SKM-1 (cell line): ENCODE data around the gene SLC7A6.
"Not testable (repeated sequence)": the region's sequence is repeated elsewhere in the genome, so short reads cannot be mapped to it uniquely, and the experiment has no call there.

Experiments
- DNase-seq: peaks from one replicate; lab custom pipeline; 2025; ENCODE audit not compliant: unreplicated experiment; lab: John Stamatoyannopoulos, UW

SLC7A6 gene

GRCh38 chr16:68281368-68282063 is 17.2 kb downstream of the SLC7A6 start:
- DNase-seq: no peak

DNA sequence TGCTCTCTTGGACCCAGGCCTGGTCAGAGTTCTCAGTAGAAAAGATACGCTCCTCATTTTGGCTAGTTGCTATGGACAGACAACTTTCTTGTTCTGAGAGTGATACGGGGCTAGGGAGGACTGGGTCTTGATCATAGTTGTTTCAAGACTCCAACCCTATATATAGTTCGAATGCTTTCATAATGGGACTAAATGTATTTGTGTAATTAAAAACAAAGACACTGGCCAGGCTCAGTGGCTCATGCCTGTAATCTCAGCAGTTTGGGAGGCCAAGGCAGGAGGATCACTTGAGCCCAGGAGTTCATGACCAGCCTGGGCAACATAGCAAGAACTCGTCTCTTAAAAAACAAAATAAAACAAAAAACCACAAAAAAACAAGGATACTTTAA is 17.7 kb downstream of the SLC7A6 start:
- no peak for DNase-seq

DNA sequence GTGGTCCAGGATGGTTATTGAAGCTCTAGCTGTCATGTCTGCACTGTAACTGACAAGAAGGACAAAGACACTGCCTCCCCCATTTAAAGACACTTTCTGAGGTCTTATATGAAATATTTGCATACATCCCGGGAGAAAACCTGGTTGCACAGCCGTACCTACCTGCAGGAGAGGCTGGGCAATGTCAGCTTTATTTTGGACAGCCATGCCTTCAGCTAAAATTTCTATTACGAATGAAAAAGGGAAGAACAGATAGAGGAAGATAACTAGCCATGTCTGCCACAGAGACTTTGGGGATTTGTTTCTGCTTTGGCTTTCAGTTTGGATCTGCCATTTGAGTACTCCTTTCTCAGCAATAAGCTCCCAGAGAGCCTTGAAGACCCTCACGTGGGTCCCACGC is 19.0 kb downstream of the SLC7A6 start:
- DNase-seq: no peak

DNA sequence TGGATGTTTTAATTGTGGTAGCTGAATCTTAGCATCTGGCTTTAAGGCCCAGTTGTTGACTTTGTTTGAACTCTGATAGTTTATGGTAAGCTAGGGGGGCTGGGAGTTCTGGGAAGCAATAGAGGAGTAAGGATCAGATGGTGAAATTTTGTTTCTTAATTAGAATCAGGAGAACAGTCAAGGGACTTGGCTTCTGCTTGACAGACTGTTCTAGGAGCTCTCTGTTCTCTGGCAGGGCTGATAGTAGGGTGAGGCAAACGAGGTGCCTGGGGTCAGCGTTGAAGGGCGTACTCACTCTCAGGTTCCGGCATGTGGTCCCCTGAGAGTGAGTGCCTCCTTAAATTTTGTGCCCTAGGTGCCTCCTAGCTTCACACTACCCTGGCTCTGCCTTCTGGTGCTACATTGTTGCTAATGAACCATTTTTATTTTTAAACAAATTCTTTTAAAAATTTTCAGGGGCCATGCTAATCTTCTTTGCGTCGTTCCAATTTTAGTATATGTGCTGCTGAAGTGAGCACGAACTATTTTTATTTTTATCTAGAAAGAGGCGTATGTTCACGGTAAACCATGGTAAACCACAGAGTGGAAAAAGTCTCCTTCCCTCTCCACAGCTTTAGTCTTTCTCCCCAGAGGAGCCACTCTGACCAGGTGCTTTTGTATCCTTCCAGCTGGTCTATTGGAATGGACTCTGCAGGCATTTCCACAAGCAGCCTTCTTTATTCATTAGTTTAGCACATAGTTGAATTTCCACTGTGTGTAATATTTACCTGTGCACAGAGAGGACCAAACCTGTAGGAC is 19.7 kb downstream of the SLC7A6 start:
- DNase-seq: no peak

- peak; percentile 83 for DNase-seq
Observed at GRCh38 chr16:68284847-68285246, 20.5 kb downstream of the SLC7A6 start.

- no peak for DNase-seq
Observed at GRCh38 chr16:68285683-68286082, 21.4 kb downstream of the SLC7A6 start.

DNA sequence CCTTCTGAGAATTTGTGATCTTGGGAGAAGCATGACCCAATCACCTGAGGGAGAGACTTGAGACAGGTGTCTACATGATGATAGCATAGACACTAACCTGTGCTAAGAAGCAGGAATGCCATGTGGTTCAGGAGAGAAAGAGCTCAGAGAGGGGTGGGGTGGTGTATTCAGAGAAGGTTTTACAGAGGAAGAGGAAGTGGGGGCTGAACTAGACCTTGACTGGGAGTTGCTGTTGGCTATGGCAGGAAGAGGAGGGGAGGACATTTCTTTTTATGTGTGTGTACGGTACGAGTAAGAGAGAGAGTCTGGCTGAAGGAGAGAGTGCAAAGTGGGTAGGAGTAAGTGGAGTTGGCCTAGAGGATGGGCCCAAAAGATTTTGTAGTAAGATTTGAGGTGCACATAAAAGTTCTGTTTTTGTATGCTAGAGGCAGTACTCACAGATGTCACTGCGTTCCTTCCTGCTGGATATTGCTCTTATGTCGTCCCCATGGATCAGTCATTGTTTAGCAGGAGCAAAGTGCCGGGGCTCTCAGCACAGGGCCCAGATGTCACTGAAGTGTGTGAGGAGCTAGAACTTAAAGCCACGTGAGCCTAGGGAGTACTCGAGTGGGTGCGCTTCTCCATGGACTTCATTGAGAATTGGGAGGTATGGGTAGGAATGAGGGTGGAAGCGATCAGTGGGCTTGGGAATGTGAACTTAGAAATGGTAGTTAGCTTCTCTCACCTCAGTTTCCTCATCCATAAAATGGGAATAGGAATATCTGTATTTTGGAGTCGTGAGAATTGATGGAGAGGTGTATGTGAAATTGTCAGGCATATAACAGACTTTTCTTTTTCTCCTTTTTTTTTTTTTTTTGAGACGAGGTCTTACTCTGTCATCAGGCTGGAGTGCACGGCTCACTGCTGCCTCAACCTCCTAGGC is 22.1 kb downstream of the SLC7A6 start:
- peak; percentile 67 for DNase-seq

GRCh38 chr16:68287276-68288251 is 23.2 kb downstream of the SLC7A6 start:
- no peak for DNase-seq

DNA sequence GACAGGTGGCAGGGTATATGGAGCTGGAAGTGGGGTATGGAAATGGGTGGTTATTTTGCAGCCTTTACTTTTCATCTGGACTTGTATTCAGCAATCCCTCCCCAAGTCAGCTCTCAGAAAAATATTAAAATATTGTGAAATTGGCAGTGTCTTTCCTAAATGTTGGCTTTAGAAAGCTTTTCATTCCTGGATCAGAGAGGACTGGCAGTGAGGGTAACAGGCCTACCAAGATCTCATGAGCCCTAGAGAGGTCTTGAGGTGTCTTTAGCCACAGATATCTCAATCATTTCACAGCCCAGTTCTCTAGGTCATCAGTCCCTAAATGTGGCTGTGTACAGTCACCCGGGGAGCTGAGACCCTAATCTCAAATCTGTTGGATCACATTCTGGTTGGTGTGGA is 23.9 kb downstream of the SLC7A6 start:
- no peak for DNase-seq

GRCh38 chr16:68288796-68289195 is 24.5 kb downstream of the SLC7A6 start:
- not testable (repeated sequence) for DNase-seq

DNA sequence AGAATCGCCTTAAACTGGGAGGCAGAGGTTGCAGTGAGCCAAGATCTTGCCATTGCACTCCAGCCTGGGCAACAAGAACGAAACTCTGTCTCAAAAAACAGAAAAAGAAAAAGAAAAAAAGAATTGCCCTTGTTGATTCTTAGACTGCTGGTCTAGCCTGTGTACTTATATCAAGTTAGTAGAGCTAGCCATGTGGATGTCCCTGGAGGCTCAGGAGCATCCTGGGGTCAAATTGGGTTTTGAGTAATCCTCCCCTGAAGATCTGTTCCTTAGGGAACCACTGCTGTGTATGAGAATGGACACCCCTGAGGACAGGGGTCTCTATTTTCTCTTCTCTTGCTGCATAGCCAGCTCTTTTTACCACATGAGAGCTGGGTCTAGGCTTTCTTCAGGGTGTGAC is 24.9 kb downstream of the SLC7A6 start:
- no peak for DNase-seq

DNA sequence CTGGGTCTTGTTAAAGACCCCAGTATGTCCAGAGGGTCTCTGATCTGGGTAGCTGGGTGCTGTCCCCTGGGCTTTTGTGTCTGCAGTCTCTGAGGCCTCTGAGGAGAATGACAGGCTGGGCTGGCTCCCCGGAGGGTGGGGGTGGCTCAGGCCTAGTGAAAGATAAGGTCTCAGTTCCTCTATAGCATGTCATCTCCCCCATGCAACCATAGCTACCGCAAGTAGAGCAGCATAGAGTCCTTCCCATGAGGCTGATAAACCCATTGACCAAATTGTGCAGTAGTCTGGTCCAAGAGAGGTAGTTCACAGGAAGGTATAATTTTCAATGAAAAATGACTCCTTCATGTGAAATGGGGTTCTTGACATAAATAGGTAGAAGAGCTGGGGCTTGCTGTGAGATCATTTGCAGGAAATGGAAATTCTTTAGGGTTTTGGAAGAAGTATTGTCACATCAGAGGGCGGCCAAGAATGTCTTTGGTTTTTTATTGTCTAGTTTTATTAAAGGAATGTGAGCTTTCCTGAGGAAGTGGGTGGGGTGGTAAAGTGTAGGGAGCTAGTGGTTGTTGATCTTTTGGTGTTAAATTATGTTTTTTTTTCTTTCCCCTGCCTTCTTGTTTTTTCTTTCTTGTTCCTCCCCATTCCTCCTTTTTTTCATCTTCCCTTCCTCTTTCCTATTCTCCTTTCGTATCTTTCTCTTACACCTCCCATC is 25.4 kb downstream of the SLC7A6 start:
- no peak for DNase-seq

DNA sequence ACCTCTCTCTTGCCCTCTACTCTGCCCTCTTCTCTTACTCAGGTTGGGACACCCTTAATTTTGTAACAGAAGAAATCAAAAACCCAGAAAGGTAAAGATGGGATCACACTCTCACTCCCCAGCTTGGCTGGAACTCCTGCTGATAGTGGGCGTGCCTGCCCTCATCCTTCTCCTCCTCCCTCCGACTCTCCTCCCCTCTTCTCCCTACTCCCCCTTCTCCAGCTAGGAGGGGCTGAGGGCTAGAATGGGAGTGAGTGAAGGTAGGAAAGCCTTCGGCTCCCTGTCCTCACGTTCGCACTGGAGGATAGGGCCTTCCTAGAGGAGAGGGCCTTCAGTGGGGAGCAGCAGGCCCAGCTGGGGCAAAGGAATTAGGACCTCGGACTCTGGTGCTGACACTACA is 26.1 kb downstream of the SLC7A6 start:
- no peak for DNase-seq

GRCh38 chr16:68291227-68291626 is 26.9 kb downstream of the SLC7A6 start:
- no peak for DNase-seq

- DNase-seq: no peak
Observed at GRCh38 chr16:68292425-68292824, 28.1 kb downstream of the SLC7A6 start.

DNA sequence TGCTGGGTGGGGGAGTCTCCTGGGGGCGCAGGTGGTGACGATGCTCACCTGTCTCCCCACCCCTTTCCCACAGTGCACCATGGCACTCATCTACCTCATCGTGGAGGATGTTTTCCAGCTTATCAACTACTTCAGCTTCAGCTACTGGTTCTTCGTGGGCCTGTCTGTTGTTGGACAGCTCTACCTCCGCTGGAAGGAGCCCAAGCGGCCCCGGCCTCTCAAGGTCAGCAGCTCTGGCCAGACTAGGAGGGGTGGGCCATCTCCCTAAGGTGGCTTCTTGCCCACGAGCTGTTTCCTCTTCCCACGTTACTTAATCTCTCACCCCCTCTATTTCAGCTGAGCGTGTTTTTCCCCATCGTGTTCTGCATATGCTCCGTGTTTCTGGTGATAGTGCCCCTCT is 32.0 kb downstream of the SLC7A6 start:
- DNase-seq: no peak

DNA sequence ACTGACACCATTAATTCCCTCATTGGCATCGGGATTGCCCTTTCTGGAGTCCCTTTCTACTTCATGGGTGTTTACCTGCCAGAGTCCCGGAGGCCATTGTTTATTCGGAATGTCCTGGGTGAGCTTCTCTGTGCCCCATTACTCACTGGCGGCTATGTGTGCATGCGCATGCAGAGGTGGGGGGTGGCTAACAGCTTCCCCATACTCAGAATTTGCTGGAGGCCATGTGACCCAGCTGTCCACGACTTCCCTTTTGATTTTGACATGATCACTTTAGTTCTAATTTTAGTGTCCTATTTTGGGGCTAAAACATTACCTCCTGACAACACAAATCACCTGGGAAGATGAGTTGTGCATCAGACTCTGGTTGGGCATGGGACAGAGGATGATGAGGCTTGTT is 32.4 kb downstream of the SLC7A6 start:
- DNase-seq: no peak

GRCh38 chr16:68297908-68298307 is 33.6 kb downstream of the SLC7A6 start:
- DNase-seq: no peak

DNA sequence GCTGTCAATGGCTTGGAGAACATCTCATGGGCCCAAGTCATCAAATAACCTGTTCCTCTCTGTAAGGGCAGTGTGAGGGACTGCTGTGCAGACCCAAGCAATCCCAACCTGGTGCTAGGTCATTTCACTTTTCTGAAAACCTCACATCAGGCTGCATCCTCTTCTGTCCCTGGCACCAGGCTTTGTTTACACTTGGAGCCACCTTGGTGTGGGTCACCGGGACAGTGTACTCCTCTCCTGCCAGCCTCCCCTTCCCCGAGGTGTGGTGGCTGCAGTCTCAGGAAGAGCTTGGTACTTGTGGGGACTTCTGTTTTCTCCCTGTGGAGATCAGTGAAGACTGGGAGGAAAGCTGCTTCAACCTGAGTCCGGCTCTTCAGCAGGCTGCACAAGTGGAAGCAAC is 34.0 kb downstream of the SLC7A6 start:
- no peak for DNase-seq
